GM18870 (cell line): Measurements from ENCODE around the gene PRKN.

Experiments used
- ATAC-seq: cut with Tn5 transposase; IDR thresholded peaks from one replicate; pipeline ENCODE4 v1.9.1; 2021; ENCODE audit warnings: moderate library complexity; ENCODE audit not compliant: unreplicated experiment

PRKN gene

GRCh38 chr6:162014069-162014811, 713.3 kb downstream of the PRKN start:
- ATAC-seq, result no peak

GRCh38 chr6:162005372-162005771, 722.2 kb downstream of the PRKN start:
- no peak for ATAC-seq

GRCh38 chr6:161996783-161997182, 730.8 kb downstream of the PRKN start:
- no peak for ATAC-seq

- ATAC-seq, result no peak
Observed at GRCh38 chr6:161985876-161986423, 741.6 kb downstream of the PRKN start.

- no peak for ATAC-seq
Observed at GRCh38 chr6:161984713-161985112, 742.9 kb downstream of the PRKN start.

GRCh38 chr6:161976553-161976952, 751.0 kb downstream of the PRKN start:
- ATAC-seq, result no peak

GRCh38 chr6:161973064-161973463, 754.5 kb downstream of the PRKN start:
- ATAC-seq, result no peak

GRCh38 chr6:161971043-161971442, 756.5 kb downstream of the PRKN start:
- no peak for ATAC-seq

- ATAC-seq, result no peak
Observed at GRCh38 chr6:161963634-161964234, 763.8 kb downstream of the PRKN start.

GRCh38 chr6:161963181-161963580, 764.4 kb downstream of the PRKN start:
- ATAC-seq, result no peak

GRCh38 chr6:161961796-161962195, 765.8 kb downstream of the PRKN start:
- no peak for ATAC-seq

- ATAC-seq, result no peak
Observed at GRCh38 chr6:161961046-161961445, 766.5 kb downstream of the PRKN start.

- no peak for ATAC-seq
Observed at GRCh38 chr6:161959072-161959471, 768.5 kb downstream of the PRKN start.

- no peak for ATAC-seq
Observed at GRCh38 chr6:161956082-161956481, 771.5 kb downstream of the PRKN start.

- no peak for ATAC-seq
Observed at GRCh38 chr6:161954699-161955276, 772.8 kb downstream of the PRKN start.

GRCh38 chr6:161954077-161954476, 773.5 kb downstream of the PRKN start:
- ATAC-seq, result no peak

GRCh38 chr6:161951126-161951525, 776.4 kb downstream of the PRKN start:
- no peak for ATAC-seq

- no peak for ATAC-seq
Observed at GRCh38 chr6:161949531-161949930, 778.0 kb downstream of the PRKN start.

GRCh38 chr6:161948462-161948861, 779.1 kb downstream of the PRKN start:
- ATAC-seq, result no peak

GRCh38 chr6:161947371-161947770, 780.2 kb downstream of the PRKN start:
- ATAC-seq, result no peak

GRCh38 chr6:161946461-161946860, 781.1 kb downstream of the PRKN start:
- ATAC-seq, result no peak

GRCh38 chr6:161943561-161943960, 784.0 kb downstream of the PRKN start:
- ATAC-seq, result no peak
